SH-SY5Y (cell line): ENCODE data around the gene PPP1R1B.

Experiments
- GATA2 ChIP-seq: IDR thresholded peaks from 2 replicates; pipeline ENCODE4 v1.6.1; 2011; ENCODE audit warnings: mild to moderate bottlenecking, low read depth, low read length
- GATA3 ChIP-seq: IDR thresholded peaks from 2 replicates; pipeline ENCODE4 v1.6.1; 2011; ENCODE audit warnings: low read depth, mild to moderate bottlenecking, low read length, moderate library complexity

Gene PPP1R1B

DNA sequence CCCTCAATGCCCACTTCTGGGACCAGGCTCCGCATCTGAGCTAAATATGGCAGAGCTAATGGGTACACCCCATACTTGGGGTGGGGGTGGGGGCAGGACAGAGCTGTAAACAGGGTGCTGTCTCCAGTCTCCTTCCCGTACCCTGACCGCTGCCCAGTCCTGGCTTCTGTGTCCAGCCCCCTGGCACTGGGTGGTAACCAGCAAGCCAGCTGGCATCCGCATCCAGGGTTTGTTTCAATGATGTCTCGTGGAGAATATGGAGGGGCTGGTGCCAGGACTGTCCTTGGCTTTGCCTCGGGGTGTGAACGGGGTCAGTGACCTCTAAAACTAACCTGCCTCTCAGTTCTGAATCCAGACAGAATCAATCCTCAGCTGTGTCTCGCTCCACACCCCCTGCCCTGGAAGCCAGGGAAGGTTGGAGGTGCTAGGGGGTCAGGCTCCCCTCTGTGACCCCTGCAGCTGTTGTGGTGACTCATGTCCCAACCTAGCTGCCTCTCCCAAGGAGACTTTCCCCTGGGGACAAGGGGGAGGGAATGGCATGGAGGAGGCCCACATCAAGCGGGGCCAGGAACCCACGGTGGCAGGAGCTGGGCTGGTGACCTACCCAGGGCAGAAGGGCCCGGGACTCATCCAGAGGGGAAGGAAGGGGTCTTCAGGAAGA, 40.0 kb downstream of the PPP1R1B start:
- TF ChIP-seq GATA3, result no peak
- TF ChIP-seq GATA2, result no peak

DNA sequence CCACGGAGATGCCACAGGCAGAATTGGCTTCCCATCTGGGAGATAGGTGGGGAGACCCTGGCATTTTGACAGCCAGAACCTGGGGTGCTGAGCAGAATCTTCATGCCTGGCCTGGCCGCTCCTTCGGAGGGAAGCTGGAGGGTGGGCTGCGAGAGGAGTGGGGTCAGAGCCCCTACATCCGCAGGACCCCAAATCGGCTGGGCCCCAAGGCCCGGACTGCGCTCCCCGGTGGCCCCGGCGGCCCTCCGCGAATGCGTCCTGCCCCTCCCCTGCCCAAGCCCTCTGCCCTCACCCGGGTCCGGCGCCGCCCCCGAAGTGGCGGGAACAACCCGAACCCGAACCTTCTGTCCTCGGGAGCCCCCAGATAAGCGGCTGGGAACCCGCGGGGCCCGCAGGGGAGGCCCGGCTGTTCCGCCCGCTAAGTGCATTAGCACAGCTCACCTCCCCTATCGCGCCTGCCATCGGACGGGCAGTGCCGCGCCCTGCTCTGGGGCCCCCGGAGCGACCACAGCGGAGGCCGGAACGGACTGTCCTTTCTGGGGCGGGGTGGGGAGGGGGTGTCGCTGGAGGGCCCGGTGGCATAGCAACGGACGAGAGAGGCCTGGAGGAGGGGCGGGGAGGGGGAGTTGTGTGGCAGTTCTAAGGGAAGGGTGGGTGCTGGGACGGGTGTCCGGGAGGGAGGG, 40.7 kb downstream of the PPP1R1B start:
- TF ChIP-seq GATA3 (no peak), GATA2 (peak; percentile 93)

DNA sequence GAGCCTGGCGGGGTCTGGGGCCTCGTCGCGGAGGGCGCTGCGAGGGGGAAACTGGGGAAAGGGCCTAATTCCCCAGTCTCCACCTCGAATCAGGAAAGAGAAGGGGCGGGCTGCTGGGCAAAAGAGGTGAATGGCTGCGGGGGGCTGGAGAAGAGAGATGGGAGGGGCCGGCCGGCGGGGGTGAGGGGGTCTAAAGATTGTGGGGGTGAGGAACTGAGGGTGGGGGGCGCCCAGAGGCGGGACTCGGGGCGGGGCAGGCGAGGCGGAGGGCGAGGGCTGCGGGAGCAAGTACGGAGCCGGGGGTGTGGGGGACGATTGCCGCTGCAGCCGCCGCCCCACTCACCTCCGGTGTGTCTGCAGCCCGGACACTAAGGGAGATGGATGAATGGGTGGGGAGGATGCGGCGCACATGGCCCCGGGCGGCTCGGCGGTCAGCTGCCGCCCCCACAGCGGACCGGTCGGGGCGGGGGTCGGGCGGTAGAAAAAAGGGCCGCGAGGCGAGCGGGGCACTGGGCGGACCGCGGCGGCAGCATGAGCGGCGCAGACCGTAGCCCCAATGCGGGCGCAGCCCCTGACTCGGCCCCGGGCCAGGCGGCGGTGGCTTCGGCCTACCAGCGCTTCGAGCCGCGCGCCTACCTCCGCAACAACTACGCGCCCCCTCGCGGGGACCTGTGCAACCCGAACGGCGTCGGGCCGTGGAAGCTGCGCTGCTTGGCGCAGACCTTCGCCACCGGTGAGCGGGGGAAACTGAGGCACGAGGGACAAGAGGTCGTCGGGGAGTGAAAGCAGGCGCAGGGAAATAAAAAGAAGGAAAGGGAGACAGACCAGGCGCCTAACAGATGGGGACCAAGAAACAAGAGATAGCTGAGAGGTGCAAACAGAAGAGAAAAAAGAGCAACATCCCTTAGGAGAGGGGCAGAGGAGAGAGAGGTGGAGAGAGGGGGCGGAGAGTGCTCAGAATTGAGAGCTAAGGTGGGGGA, 41.5 kb downstream of the PPP1R1B start, which contains the start of gene PNMT:
Gene PNMT (plus strand): TSS at position 509 of the 980 bp plus-strand sequence. CDS start 23 bp downstream, at position 532.
- TF ChIP-seq GATA2, result no peak
- no peak for TF ChIP-seq GATA3

DNA sequence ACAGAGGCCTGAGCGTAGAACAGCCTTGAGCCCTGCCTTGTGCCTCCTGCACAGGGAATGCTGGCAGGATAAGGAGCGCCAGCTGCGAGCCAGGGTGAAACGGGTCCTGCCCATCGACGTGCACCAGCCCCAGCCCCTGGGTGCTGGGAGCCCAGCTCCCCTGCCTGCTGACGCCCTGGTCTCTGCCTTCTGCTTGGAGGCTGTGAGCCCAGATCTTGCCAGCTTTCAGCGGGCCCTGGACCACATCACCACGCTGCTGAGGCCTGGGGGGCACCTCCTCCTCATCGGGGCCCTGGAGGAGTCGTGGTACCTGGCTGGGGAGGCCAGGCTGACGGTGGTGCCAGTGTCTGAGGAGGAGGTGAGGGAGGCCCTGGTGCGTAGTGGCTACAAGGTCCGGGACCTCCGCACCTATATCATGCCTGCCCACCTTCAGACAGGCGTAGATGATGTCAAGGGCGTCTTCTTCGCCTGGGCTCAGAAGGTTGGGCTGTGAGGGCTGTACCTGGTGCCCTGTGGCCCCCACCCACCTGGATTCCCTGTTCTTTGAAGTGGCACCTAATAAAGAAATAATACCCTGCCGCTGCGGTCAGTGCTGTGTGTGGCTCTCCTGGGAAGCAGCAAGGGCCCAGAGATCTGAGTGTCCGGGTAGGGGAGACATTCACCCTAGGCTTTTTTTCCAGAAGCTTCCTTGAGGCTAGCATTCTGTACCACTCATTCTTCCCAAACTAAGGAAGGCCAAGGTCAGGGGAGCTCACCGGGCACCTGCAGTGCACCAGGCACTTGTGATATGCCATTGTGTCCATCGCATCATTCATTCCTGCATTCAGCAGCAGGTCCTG, 43.4 kb downstream of the PPP1R1B start:
- TF ChIP-seq GATA2, result no peak
- no peak for TF ChIP-seq GATA3

DNA sequence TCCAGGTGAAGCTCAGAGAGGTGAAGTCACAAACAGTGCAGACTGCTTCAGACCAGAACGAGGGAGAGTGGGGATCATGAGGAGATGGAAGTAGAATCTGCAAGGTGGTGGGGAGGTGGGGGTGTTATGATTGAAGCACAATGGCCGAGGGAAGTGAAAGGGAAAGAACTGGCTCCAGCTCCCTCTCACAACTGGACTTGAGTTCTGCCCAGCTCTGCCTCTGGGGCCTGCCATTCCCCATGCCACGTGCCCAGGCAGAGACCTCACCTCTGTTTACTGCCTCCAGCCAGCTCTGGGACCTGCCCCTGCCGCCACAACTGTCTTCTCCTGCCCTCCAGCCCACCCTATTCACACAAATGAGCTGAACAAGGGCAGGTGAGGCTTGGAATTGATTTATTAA, 44.0 kb downstream of the PPP1R1B start:
- TF ChIP-seq GATA3, result no peak
- TF ChIP-seq GATA2, result no peak

DNA sequence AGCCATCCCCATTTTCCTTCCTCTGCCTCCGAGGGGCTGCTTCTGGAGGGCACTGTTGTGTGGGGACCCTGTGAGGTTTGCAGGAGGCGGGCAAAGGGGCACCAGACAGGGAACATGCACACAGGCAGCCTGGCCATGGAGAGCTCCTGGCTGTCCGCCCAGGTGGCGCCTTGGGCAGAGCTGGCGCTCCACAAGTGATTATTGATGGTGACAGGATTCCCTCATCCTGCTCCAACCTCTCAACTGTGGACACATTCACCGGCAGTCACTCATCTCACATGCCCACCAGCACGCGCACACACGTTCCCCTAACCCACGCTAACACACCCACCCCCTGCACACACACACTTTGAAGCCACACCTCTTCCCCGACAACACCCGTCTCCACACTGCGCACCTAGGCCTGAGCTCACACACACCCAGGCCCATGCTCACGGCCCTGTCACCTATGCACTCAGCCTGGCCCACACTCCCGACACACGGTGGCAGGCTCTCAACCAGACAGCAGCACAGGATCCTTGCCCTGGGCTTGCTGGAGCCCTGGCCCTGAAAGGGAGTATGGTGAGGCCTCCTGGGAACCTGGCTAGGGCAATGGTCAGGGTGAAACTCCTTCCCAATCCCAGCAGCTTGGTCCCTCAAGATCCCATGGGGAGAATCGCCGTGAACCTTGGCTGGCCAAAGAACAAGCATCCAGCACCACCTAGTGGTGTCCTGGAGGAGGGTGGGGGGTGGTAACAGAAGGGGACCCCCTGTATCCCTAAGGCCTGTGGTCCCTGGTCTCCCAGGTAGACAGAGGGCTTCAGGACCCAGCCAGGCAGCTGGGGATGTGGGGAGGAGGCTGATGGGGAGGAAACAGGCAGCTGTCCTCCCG, 45.1 kb downstream of the PPP1R1B start:
- no peak for TF ChIP-seq GATA2
- TF ChIP-seq GATA3, result no peak

DNA sequence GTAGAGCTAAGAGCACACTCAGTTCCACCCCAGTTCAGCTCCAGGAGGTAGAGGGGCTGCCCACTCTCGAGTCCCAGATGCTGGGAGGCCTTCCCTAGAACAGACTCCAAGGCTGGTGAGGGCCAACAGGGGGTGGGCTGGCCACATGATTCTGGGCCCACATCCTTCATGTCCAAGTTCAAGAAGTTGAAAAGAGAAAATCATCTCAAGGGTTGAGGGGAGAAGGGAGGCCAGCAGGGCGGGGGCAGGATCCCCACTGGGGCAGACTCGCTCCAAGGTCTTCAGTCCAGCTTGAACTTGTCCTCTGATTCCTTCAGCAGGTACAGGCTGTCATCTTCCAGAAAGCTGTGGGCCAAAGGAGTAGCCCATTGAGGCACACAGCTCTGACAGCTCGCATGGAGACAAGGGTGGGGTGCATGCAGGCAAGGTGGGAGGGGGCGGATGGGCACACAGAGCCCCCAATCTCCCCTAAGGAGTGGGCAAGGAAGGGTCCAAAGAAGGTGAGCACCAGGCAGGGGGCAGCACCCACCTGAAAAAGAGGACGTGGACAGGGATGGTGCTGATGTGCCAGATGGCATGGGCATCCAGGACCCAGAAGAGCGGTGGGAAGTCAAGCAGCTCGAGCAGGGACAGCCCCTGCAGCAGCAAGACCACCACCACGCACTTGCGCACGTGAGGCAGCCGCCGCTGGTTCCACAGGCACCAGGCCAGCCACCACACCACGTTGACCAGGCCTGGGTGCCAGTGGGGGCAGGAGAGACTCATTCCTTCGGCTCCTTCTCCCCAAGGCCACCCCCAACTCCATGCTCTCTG, 46.0 kb downstream of the PPP1R1B start:
- TF ChIP-seq GATA2 (no peak), GATA3 (no peak)

DNA sequence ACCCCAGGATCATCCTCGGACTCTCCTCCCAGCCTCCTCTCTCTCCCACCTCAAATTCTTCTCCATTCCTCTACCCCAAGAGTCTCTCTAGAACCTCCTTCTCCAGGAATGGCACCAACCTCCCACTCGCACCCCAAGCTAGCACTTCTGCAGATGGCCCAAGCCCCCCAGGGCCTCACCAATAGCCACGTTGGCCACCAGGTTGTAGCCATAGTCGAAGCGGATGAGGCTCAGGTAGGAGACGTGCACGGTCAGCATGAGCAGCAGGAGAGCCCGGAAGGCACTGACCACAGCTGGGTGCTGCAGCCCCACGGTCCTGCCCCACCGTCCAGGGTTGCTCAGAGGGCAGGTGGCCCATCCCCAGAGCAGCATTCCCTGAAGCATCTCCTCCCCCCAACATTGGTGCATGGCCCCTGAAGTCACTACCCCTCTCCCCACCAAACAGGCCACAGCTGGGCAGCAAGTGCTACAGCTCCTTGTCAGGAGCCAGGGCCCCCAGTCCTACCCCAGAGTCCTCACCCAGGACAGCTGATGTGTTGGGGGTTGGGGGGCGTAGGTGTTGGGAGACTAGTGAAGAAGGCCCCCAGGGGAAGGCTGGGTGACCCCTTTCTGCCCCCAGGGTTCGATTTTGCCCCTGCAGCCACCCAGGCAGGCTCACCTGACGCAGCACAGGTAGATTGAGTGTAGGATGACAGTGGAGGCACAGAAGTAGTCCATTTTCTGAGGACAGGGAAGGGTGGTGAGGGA, 46.8 kb downstream of the PPP1R1B start:
- TF ChIP-seq GATA2 (no peak), GATA3 (no peak)

DNA sequence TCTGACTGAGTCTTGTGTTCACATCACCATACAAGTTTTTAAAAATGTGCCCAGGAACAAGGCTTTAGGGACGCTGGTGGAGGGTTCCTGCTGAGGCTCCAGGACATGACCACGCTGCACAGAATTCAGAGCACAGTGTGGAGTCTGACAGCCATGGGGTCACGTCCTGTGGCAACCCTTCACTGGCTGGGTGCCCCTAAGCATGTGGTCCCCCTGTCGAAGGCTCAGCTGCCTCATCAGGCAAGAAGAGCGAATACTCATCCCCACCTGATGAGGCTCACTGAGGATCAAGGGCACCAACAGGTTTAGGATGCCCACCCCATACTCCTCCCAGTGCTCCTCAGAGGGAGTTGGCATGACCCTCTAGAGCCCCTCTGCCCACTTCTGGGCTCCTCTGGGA, 47.4 kb downstream of the PPP1R1B start:
- TF ChIP-seq GATA3 (no peak), GATA2 (no peak)

DNA sequence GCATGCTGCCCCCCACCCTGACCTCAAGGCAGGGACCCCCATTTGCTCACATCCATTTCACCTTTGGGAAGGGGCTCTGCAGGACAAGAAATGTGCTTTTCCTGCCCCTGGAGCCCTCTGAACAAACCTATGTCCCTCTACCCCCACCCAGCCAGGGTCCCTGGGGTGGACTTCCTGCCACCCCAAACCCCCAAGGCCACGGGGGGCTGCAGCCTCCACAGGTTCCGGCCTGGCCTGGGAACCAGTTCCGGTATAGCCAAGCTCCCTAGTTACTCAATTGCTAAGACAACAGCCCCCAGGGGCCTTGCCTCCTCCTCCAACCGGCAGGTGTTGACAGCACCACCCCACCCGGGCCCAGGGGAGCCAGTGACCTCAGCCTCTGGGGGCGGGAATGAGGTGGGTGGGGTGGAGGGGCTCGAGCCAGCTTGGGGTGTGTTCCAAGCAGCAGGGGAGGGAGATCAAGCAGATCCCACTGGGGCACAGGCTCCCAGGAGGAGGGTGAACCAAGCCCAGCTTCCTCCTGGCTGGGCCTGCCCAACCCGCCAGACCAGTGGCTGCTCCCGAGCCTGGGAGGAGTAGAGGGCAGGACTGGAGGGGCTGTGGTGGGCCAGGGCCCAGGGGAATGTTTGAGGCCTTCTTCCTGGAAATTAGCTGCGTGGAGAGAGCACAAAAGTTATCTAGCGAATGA, 48.1 kb downstream of the PPP1R1B start:
- TF ChIP-seq GATA3, result no peak
- no peak for TF ChIP-seq GATA2
